HG03280 (cell line): ENCODE results near the gene SSX4.
"Not testable (repeated sequence)": the region's sequence is repeated elsewhere in the genome, so short reads cannot be mapped to it uniquely, and the experiment has no call there.

ENCODE experiments used
- ATAC-seq: cut with Tn5 transposase; IDR thresholded peaks from one replicate; pipeline ENCODE4 v1.9.1; 2021; ENCODE audit warnings: mild to moderate bottlenecking, moderate library complexity; ENCODE audit not compliant: unreplicated experiment

SSX4 gene

GRCh38 chrX:48383239-48383638 is at the start of gene SSX4:
Gene SSX4, plus strand, starts transcription at chrX:48383539. Its CDS starts 515 bp downstream, at chrX:48384054.
- not testable (repeated sequence) for ATAC-seq

GRCh38 chrX:48346059-48346458 is 37.3 kb upstream of the SSX4 start:
- ATAC-seq: not testable (repeated sequence)

- ATAC-seq: not testable (repeated sequence)
Observed at GRCh38 chrX:48356315-48357094, 26.8 kb upstream of the SSX4 start, which contains the start of gene SSX3. Gene SSX3, minus strand, starts transcription at chrX:48356703. Its CDS starts 1,454 bp downstream, at chrX:48355249.

- no peak for ATAC-seq
Observed at GRCh38 chrX:48357681-48358080, 25.7 kb upstream of the SSX4 start.

- not testable (repeated sequence) for ATAC-seq
Observed at GRCh38 chrX:48359281-48359680, 24.1 kb upstream of the SSX4 start.

- not testable (repeated sequence) for ATAC-seq
Observed at GRCh38 chrX:48367717-48368408, 15.5 kb upstream of the SSX4 start.

GRCh38 chrX:48370408-48370807 is 12.9 kb upstream of the SSX4 start:
- not testable (repeated sequence) for ATAC-seq

- ATAC-seq: not testable (repeated sequence)
Observed at GRCh38 chrX:48396931-48397330, 13.6 kb downstream of the SSX4 start.

- ATAC-seq: not testable (repeated sequence)
Observed at GRCh38 chrX:48397825-48398224, 14.5 kb downstream of the SSX4 start.

- ATAC-seq: not testable (repeated sequence)
Observed at GRCh38 chrX:48411860-48412259, 28.5 kb downstream of the SSX4 start, which contains the start of gene SSX4B. Gene SSX4B, minus strand, starts transcription at chrX:48411960. Its CDS starts 588 bp downstream, at chrX:48411372.

- ATAC-seq: not testable (repeated sequence)
Observed at GRCh38 chrX:48427027-48427716, 43.8 kb downstream of the SSX4 start.

GRCh38 chrX:48429606-48430005 is 46.3 kb downstream of the SSX4 start:
- not testable (repeated sequence) for ATAC-seq

GRCh38 chrX:48430166-48430565 is 46.8 kb downstream of the SSX4 start:
- not testable (repeated sequence) for ATAC-seq

- not testable (repeated sequence) for ATAC-seq
Observed at GRCh38 chrX:48433713-48434112, 50.4 kb downstream of the SSX4 start.
